Osteoblast (primary cell): ENCODE data around the gene SLC39A11. TPM values are rescaled to one million over a fixed set of nuclear protein-coding genes. Genes with fewer than 3 reads are reported as not detected.
"Not testable (repeated sequence)": the region's sequence is repeated elsewhere in the genome, so short reads cannot be mapped to it uniquely, and the experiment has no call there.

Experiments used
- DNase-seq: peaks from one replicate; pipeline ENCODE4 v3.0.0; 2011; ENCODE audit warnings: low spot score, mixed read lengths; ENCODE audit not compliant: insufficient read length; ENCODE audit errors: missing footprints
- H2AFZ ChIP-seq: 2 replicates; pipeline ENCODE4 v1.6.0; 2011; ENCODE audit warnings: mild to moderate bottlenecking, low read length
- H3K27ac ChIP-seq: 2 replicates; pipeline ENCODE4 v1.5.1; 2011; ENCODE audit warnings: mild to moderate bottlenecking, low read depth, low read length, moderate library complexity
- H3K27me3 ChIP-seq: 2 replicates; pipeline ENCODE4 v1.6.0; 2012; ENCODE audit warnings: mild to moderate bottlenecking, control low read depth, inconsistent platforms, low read length, moderate library complexity; ENCODE audit not compliant: insufficient read depth
- H3K36me3 ChIP-seq: 2 replicates; pipeline ENCODE4 v1.5.1; 2011; ENCODE audit warnings: mild to moderate bottlenecking, low read length, control low read depth, moderate library complexity; ENCODE audit not compliant: insufficient read depth
- H3K4me1 ChIP-seq: 2 replicates; pipeline ENCODE4 v1.5.1; 2011; ENCODE audit warnings: mild to moderate bottlenecking, low read length, control low read depth, moderate library complexity; ENCODE audit not compliant: insufficient read depth
- H3K4me2 ChIP-seq: 2 replicates; pipeline ENCODE4 v1.6.0; 2011; ENCODE audit warnings: mild to moderate bottlenecking, low read length; ENCODE audit not compliant: insufficient read depth
- H3K4me3 ChIP-seq: fragments of 200-600 bp; sonication (generic); 3 replicates; pipeline ENCODE4 v1.5.1; 2012; ENCODE audit warnings: mild to moderate bottlenecking, low read length, inconsistent platforms; ENCODE audit not compliant: insufficient read depth
- H3K79me2 ChIP-seq: 2 replicates; pipeline ENCODE4 v1.6.0; 2012; ENCODE audit warnings: mild to moderate bottlenecking, low read length, control low read depth, inconsistent platforms; ENCODE audit not compliant: insufficient read depth
- H3K9me3 ChIP-seq: 2 replicates; pipeline ENCODE4 v1.5.1; 2011; ENCODE audit warnings: low read depth, low read length, control low read depth
- H4K20me1 ChIP-seq: 2 replicates; pipeline ENCODE4 v1.6.0; 2012; ENCODE audit warnings: mild to moderate bottlenecking, low read length, control low read depth; ENCODE audit not compliant: insufficient read depth
- total RNA-seq: library from RNA; depleted of rRNA; stranded (reverse); fragments of >200 nt; gene quantifications from 2 replicates; pipeline ENCODE4 v1.2.3, GENCODE V29; 2012
- TF ChIP-seq, protein P1 (sequence below): IDR thresholded peaks from 2 replicates; pipeline ENCODE4 v1.5.1; 2011; ENCODE audit warnings: mild to moderate bottlenecking, low read depth, low read length, moderate library complexity; ENCODE audit errors: extremely low read depth

Gene SLC39A11
- total RNA-seq, 1 donor = 27.1 TPM

GRCh38 chr17:73069164-73069770 is 23.2 kb downstream of the SLC39A11 start:
- H2AFZ ChIP-seq = no peak overlapping the region
- H3K4me3 ChIP-seq = no peak overlapping the region
- no peaks in the 10 kb centered on the region for H3K79me2 ChIP-seq
- TF ChIP-seq, protein P1, sequence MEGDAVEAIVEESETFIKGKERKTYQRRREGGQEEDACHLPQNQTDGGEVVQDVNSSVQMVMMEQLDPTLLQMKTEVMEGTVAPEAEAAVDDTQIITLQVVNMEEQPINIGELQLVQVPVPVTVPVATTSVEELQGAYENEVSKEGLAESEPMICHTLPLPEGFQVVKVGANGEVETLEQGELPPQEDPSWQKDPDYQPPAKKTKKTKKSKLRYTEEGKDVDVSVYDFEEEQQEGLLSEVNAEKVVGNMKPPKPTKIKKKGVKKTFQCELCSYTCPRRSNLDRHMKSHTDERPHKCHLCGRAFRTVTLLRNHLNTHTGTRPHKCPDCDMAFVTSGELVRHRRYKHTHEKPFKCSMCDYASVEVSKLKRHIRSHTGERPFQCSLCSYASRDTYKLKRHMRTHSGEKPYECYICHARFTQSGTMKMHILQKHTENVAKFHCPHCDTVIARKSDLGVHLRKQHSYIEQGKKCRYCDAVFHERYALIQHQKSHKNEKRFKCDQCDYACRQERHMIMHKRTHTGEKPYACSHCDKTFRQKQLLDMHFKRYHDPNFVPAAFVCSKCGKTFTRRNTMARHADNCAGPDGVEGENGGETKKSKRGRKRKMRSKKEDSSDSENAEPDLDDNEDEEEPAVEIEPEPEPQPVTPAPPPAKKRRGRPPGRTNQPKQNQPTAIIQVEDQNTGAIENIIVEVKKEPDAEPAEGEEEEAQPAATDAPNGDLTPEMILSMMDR = no peak
- no peaks in the 10 kb centered on the region for H4K20me1 ChIP-seq
- no peak for DNase-seq
- no peaks in the 10 kb centered on the region for H3K9me3 ChIP-seq
- H3K36me3 ChIP-seq = no peaks in the 10 kb centered on the region
- no peak overlapping the region for H3K4me2 ChIP-seq
- no peak overlapping the region for H3K27ac ChIP-seq
- peaks cover 34% of the 10 kb centered on the region for H3K4me1 ChIP-seq
- H3K27me3 ChIP-seq = no peaks in the 10 kb centered on the region

DNA sequence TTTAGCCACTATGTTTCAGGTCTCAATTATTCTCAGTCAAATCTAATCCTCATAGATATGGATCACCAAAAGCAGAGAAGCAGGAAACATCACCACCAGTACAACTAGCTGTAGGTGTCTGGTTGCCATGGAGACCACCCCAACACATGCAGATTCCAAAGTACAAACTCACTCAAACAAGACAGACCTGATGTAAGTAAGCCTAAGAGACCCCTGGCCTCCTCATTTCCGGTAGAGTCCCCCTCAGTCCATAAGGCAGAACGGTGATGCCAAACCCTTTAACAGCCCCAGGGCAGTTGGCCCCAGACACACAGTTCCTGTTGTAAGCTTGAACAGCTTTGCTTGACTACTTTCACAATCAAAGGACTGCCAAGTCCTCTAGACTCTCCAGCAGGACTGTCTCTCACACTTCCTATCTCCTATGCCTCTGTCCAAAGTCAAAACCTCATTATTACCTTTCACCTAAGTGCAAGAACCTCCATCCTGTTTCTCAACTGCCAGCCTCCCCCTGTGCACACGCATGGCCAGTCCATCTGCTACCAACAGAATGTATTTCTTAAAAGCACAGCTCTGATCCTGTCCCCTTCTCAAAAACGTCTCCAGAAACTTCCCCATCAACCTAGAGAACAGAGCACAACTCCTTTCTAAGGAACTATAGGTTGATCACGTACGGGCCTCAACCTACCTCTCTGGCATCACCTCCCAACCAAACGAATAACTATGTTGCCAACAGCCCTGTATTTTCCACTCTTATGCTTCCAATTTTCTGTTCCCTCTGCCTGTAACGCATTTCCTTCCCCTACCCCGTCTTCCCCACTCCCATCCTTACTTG is 23.9 kb downstream of the SLC39A11 start:
- no peaks in the 10 kb centered on the region for H3K36me3 ChIP-seq
- no peaks in the 10 kb centered on the region for H3K27me3 ChIP-seq
- no peaks in the 10 kb centered on the region for H4K20me1 ChIP-seq
- H3K4me1 ChIP-seq = peaks cover 40% of the 10 kb centered on the region
- H3K4me2 ChIP-seq = peak overlapping the region; percentile 78
- H3K79me2 ChIP-seq = no peaks in the 10 kb centered on the region
- H3K9me3 ChIP-seq = no peaks in the 10 kb centered on the region
- TF ChIP-seq, protein P1 = no peak
- DNase-seq = no peak
- H2AFZ ChIP-seq = no peak overlapping the region
- H3K27ac ChIP-seq = peak overlapping the region; percentile 93
- H3K4me3 ChIP-seq = peak overlapping the region; percentile 38

DNA sequence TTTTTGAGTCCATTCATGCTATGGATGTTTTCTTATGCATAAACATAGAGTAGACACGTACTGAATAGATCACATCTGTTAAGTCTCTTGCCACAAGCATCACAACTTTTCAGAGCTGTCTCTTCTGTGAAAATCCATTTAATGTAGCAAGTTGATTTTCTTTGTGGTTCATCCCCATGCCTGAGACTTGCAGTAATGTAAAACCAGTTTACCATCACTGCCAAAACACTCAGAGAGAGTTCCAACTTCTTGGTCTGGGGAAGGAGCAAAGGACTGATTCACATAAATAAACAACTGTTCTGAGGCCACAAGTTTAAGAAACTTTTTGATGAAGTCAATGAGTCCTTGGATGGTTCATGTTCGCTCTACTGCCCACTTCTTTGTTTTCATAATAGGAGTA is 24.8 kb downstream of the SLC39A11 start:
- H4K20me1 ChIP-seq, H3K36me3 ChIP-seq, H2AFZ ChIP-seq, H3K79me2 ChIP-seq, H3K9me3 ChIP-seq, H3K27me3 ChIP-seq, H3K4me3 ChIP-seq: not testable (repeated sequence)
- Histone ChIP-seq H3K27ac (peak overlapping the region; percentile 93), H3K4me2 (peak overlapping the region; percentile 78), H3K4me1 (peaks cover 40% of the 10 kb centered on the region)
- DNase-seq = peak; percentile 86

GRCh38 chr17:73067075-73067474 is 25.4 kb downstream of the SLC39A11 start:
- no peaks in the 10 kb centered on the region for H3K79me2 ChIP-seq
- TF ChIP-seq, protein P1 = no peak
- H4K20me1 ChIP-seq = no peaks in the 10 kb centered on the region
- H3K4me1 ChIP-seq = peaks cover 35% of the 10 kb centered on the region
- H3K27me3 ChIP-seq = no peaks in the 10 kb centered on the region
- H3K9me3 ChIP-seq = no peaks in the 10 kb centered on the region
- peak overlapping the region; percentile 93 for H3K27ac ChIP-seq
- H3K4me3 ChIP-seq = no peak overlapping the region
- no peak overlapping the region for H2AFZ ChIP-seq
- H3K36me3 ChIP-seq = no peaks in the 10 kb centered on the region
- H3K4me2 ChIP-seq = peak overlapping the region; percentile 78
- peak; percentile 8 for DNase-seq
